Prostate gland (tissue), 2 donors: ENCODE data around the gene CPA1. TPM values are rescaled to one million over a fixed set of nuclear protein-coding genes. Genes with fewer than 3 reads are reported as not detected.

Experiments used
- DNase-seq: peaks from one replicate; pipeline ENCODE4 v3.0.0-alpha.2; 2019; ENCODE audit warnings: low spot score
- H3K27ac ChIP-seq, 2 donors: fragments of 200-600 bp; sonication (generic); 2 replicates each; pipeline ENCODE4 v1.5.1; 2017 to 2019
- H3K27me3 ChIP-seq: fragments of 200-600 bp; sonication (generic); replicated peaks from 2 replicates; pipeline ENCODE4 v1.5.1; 2019; ENCODE audit not compliant: insufficient read depth
- H3K36me3 ChIP-seq, 2 donors: fragments of 200-600 bp; sonication (generic); 1 replicate in 1 of 2; 2 replicates in 1 of 2; pipeline versions ENCODE4 v1.5.1 to v1.8.1; 2017 to 2019
- H3K4me1 ChIP-seq: fragments of 200-600 bp; sonication (generic); replicated peaks from 2 replicates; pipeline ENCODE4 v1.5.1; 2019
- H3K4me3 ChIP-seq, 2 donors: fragments of 200-600 bp; sonication (generic); 2 replicates each; pipeline ENCODE4 v1.5.1; 2017 to 2019
- H3K9me3 ChIP-seq: fragments of 200-600 bp; sonication (generic); 2 replicates; pipeline ENCODE4 v1.5.1; 2017
- CTCF ChIP-seq, 4 experiments: fragments of 200-600 bp in 2 of 4; fragments of 450-650 bp in 2 of 4; sonication (generic) in 2 of 4; IDR thresholded peaks; 1 replicate in 3 of 4; 2 replicates in 1 of 4; pipeline ENCODE4 v1.5.1; 2016 to 2019; ENCODE audit warnings: antibody characterized with exemption in 4 of 4, mild to moderate bottlenecking in 2 of 4, moderate library complexity in 2 of 4
- POLR2A ChIP-seq: fragments of 450-650 bp; IDR thresholded peaks from one replicate; pipeline ENCODE4 v1.6.1; 2016; ENCODE audit warnings: antibody characterized with exemption, mild to moderate bottlenecking
- POLR2AphosphoS5 ChIP-seq: sonication (generic); formaldehyde crosslinking; IDR thresholded peaks from one replicate; pipeline ENCODE4 v1.6.1; 2017; ENCODE audit warnings: antibody characterized with exemption
- WGBS: methylation state at CpG from one replicate; pipeline ENCODE4 v1.1.5; 2018; 5-methylcytosine and 5-hydroxymethylcytosine counted together
- intact Hi-C: fragments of 100-400 bp; cut with DNase I; formaldehyde crosslinking; loops from one replicate; pipeline ENCODE4 v1.14.2; 2022
- total RNA-seq, 2 donors: library from RNA; depleted of rRNA; stranded (reverse); fragments of >200 nt; gene quantifications; one replicate each; pipeline ENCODE4 v1.1.0, GENCODE V29; 2016

Gene CPA1
- total RNA-seq = under 1 TPM in 1 of 2 donors, not detected in 1; 0.14 TPM

- Histone ChIP-seq H3K36me3 (no peaks in the 10 kb centered on the region), H3K4me3 (no peak within 1 kb of the TSS), H3K4me1 (no peaks in the 10 kb centered on the region), H3K9me3 (no peaks in the 10 kb centered on the region), H3K27me3 (no peaks in the 10 kb centered on the region), H3K27ac (peak within 1 kb of the TSS; percentile 41 to 56)
- WGBS = 23% methylated on average over 17 of the region's 20 CpGs
- TF ChIP-seq CTCF (IDR thresholded peaks at IDR 0.05) (no peak), POLR2A (no peak), POLR2AphosphoS5 (no peak)
- intact Hi-C loops = no loop called here
- no peak for DNase-seq
Observed at GRCh38 chr7:130379921-130380860, at the start of gene CPA1. Gene CPA1, plus strand, starts transcription at chr7:130380494. Its CDS starts 27 bp downstream, at chr7:130380521.

- DNase-seq = peak; percentile 16
- 96% methylated on average over 4 of the region's 4 CpGs for WGBS
- Histone ChIP-seq H3K27ac (no peak overlapping the region), H3K4me3 (no peak overlapping the region), H3K27me3 (no peaks in the 10 kb centered on the region), H3K9me3 (no peaks in the 10 kb centered on the region), H3K4me1 (no peaks in the 10 kb centered on the region), H3K36me3 (no peaks in the 10 kb centered on the region)
- TF ChIP-seq POLR2AphosphoS5 = no peak
- TF ChIP-seq POLR2A = no peak
- TF ChIP-seq CTCF (IDR thresholded peaks at IDR 0.05) = no peak
- intact Hi-C loops = no loop called here
Observed at GRCh38 chr7:130332259-130333053, 47.8 kb upstream of the CPA1 start.

- 84% methylated on average over 2 of the region's 2 CpGs for WGBS
- no peaks in the 10 kb centered on the region for H3K36me3 ChIP-seq
- no peaks in the 10 kb centered on the region for H3K27me3 ChIP-seq
- no peak for DNase-seq
- H3K4me1 ChIP-seq = no peaks in the 10 kb centered on the region
- TF ChIP-seq POLR2A = no peak
- TF ChIP-seq POLR2AphosphoS5 = no peak
- TF ChIP-seq CTCF (IDR thresholded peaks at IDR 0.05) = no peak
- H3K4me3 ChIP-seq = no peak overlapping the region
- H3K9me3 ChIP-seq = no peaks in the 10 kb centered on the region
- no peak overlapping the region for H3K27ac ChIP-seq
- intact Hi-C loops = no loop called here
Observed at GRCh38 chr7:130333832-130334231, 46.5 kb upstream of the CPA1 start.

GRCh38 chr7:130334274-130334673 lies 46.0 kb upstream of the CPA1 start:
- Histone ChIP-seq H3K4me3 (no peak overlapping the region), H3K27me3 (no peaks in the 10 kb centered on the region), H3K4me1 (no peaks in the 10 kb centered on the region), H3K27ac (no peak overlapping the region), H3K9me3 (no peaks in the 10 kb centered on the region), H3K36me3 (no peaks in the 10 kb centered on the region)
- no peak for DNase-seq
- WGBS = 52% methylated on average over 6 of the region's 6 CpGs
- TF ChIP-seq POLR2A (no peak), POLR2AphosphoS5 (no peak), CTCF (IDR thresholded peaks at IDR 0.05) (no peak)
- intact Hi-C loops = no loop called here
